Inferior parietal cortex (tissue), 1 donor: Measurements from ENCODE around the gene LRCH1.

Experiments
- DNase-seq: peaks from one replicate; pipeline ENCODE4 v3.0.0-alpha.2; 2016; ENCODE audit errors: extremely low spot score

Gene LRCH1

DNA sequence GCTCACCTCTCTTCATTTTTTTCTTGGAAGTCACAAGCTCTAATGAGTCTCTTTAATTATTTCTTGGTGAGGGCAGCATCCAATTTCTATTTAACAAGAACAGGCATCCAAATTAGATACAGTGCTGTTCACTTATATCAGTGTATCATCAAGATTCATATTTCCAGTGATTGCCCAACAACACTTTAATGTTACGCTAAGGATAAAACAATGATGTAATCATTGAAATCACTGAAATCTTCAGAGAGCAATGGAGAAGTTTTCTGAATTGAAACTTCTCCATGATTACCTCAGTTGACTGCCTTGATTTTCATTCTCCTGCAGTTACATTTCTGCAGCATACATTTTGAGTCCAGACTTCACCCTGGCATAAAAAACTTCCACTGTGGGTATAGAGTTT, 17.1 kb upstream of the LRCH1 start:
- DNase-seq: no peak

DNA sequence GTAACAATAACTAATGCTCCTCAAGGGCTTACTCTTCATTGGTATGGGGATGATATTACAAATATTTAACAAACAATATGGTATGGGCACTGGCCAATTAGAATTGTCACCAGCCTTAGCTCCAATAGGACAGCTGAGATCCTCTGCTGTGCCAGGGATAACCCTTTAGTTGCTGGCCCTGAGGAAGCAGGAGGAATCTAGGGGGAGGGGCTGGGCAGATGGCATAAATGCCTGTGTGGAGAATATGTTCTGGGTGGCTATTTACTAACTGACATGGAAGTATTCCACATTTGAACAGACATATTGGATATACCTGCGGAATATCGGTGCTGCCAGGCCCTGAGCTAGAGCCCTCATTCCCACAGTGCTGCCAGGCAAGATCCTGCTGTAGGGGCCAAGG, 16.6 kb upstream of the LRCH1 start:
- DNase-seq: no peak

DNA sequence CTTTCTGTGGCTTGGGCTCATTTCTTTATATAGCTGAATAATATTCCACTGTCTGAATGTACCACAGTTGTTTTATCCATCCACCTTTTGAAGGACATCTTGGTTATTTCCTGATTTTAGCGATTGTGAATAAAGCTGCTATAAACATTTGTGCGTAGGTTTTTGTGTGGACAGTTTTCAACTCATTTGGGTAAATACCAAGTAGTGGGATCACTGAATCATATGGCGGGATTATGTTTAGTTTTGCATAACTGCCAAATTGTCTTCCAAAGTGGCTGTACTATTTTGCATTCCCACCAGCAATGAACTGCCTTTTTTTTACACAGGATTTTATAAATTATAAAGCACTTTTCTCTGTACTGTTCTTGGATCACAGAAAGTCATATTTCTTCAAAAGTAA, 13.7 kb upstream of the LRCH1 start:
- DNase-seq: no peak

- no peak for DNase-seq
Observed at GRCh38 chr13:46541210-46541609, 11.8 kb upstream of the LRCH1 start.

GRCh38 chr13:46542833-46543232, 10.1 kb upstream of the LRCH1 start:
- DNase-seq: no peak

- no peak for DNase-seq
Observed at GRCh38 chr13:46543287-46543686, 9.7 kb upstream of the LRCH1 start.

- DNase-seq: no peak
Observed at GRCh38 chr13:46544208-46544607, 8.8 kb upstream of the LRCH1 start.

- no peak for DNase-seq
Observed at GRCh38 chr13:46544811-46545210, 8.2 kb upstream of the LRCH1 start.

DNA sequence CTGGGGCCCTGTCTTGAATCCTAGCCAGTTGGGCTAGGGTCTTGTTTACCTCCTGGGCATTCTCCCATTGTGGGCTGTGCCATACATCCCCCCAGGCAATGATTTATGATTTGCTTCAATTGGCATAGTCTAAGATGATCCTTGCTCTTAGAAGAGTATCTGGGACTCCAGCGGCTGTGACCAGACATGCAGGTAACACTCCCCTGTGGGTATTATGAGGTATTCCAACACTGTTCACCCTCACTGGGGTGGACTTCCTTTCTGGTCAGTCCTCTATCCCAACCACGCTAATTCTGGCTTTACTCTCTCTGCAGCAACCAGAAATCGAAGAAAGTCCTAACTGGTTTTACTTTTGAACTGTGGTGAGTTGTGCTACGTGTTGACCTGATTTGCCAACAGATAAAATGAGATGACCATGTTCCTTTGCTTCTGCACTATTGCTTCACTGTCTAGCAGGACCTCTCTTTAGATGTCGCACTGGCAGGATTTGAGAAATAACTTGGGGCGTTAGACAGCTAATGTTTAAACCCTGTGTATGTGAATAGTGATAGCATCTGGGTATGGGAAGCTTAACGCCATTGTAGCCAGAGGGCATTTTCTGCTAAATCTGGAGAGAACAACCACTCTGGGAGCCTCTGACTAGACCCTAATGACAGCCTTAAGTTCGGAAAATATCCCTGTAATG, 6.7 kb upstream of the LRCH1 start:
- no peak for DNase-seq

DNA sequence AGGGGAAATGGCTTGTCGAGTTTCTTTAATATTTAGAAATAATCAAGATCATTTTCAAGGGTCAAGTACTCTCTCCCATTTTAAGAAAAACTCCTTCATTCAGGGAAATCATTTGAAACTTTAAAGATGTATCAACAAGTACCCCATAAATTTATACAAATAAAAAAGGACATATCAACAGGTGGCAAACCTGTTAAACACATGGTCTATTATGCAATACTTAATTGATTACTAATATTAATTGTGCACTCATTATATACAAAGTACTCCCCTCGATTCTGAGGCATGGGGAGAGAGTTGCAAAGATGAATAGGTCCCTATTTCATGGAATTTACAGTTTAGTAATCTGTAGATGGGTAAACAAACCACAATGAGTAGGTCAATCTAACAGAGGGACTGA, 2.1 kb upstream of the LRCH1 start:
- DNase-seq: no peak

DNA sequence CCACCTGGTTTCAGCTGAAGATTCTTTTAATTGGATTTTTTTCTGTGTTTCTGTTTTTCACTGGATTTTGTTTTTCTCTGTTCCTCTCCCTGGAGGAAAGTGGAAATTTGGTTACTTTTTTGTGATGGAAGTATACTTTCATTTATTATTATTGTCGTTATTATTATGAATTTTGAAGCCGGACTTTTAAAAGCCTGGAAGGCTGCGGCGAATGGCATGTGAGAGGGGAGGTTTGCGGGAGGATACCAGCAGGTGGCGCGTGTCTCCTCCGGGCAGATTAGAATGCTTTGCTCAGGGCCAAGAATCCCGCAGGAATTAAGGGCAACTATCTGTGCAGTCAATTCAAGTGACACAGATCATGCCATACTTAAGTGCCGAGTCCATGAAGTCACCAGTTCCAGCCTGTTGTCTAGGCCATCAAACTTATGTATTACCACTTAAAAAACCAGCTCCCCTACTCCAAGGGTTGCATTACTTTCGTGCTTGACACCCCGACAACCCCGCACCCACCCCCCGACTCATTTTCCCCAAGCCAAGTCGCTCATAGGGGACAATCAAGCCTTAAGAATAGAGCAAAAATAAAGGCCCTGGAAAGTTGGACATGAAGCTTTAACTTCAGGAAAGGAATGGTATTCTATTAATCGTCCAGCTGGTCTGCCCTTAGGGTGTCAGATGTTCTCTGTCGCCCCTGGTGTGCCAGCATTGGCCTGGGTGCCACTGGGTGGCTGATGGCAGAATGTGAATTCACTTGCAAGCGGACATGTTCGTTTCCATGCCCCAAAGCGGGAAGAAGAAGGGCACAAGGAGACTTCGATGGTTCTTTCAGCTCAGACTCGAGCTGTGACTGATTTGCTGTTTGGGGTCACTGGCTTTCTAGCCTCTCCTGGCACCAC, 1.3 kb upstream of the LRCH1 start:
- peak; percentile 57 for DNase-seq

- DNase-seq: no peak
Observed at GRCh38 chr13:46552303-46552682, 677 bp upstream of the LRCH1 start.

DNA sequence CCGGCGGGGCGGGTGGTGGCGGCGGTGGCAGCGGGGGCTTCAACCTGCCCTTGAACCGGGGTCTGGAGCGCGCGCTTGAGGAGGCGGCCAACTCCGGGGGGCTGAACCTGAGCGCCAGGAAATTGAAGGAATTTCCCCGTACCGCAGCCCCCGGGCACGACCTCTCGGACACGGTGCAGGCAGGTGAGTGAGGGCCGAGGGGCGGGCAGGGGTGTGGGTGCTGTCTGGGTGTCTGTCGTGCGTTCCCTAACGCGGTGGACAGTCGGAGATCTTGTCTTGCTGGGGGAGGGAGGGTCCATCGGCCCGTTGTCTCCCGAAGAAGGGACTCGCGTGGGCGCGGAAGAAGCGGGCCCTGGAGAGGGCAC, 533 bp downstream of the LRCH1 start:
- DNase-seq: no peak

GRCh38 chr13:46553886-46554858, 1.2 kb downstream of the LRCH1 start:
- DNase-seq: no peak

GRCh38 chr13:46554951-46555350, 2.0 kb downstream of the LRCH1 start:
- DNase-seq: no peak

DNA sequence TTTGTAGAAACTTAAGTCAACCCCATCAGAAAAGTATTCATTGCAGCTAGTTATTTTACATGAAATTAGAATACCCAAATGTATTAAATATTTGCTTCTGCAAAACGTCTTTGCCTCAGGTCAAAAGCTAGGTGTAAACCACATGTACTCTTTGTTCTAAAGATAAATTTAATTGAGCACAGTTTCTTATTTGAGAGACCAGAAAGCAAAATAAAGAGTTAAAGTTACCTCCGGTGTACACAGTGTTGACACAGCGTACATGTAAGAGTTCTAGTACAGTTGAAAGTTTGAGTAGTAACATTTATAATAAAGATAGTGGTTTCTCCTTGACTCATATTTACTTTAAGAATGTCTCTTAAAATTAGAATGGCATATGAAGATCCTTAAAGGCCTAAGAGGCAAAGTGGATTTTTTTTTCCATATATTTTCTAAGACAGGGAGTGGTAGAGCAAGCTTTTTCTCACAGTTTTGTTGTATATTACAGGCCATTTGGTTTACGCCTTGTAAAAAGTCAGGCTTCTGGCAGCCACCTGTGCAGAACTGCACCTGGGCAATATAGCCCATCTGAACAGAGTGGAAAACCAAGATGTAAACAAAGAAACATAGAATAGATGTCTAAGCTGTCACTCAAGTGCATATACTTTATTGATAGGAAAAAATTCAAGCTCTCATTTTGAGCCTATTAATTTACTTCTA, 2.9 kb downstream of the LRCH1 start:
- DNase-seq: no peak

- no peak for DNase-seq
Observed at GRCh38 chr13:46556418-46556779, 3.4 kb downstream of the LRCH1 start.

GRCh38 chr13:46559272-46559805, 6.4 kb downstream of the LRCH1 start:
- DNase-seq: no peak

- no peak for DNase-seq
Observed at GRCh38 chr13:46560778-46561177, 7.8 kb downstream of the LRCH1 start.

DNA sequence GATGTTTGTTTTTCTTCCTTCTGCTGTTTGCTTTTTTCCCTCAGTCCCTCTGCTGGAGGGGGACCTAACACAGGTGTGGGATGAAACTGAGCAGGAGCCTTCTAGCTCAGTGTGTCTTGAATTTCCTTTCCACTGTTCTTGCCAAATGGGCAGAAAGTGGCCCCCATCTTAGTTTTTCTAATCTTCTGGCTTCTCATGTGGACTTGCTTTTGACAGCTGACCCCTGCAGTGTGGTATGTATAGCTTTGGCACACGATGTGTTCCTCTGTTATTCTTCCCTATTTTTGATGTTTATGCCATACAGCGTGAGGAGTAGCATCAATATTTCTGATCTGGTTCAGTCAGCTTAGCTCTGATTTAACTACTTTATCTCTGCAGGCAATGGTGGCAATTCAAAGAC, 8.3 kb downstream of the LRCH1 start:
- DNase-seq: no peak

DNA sequence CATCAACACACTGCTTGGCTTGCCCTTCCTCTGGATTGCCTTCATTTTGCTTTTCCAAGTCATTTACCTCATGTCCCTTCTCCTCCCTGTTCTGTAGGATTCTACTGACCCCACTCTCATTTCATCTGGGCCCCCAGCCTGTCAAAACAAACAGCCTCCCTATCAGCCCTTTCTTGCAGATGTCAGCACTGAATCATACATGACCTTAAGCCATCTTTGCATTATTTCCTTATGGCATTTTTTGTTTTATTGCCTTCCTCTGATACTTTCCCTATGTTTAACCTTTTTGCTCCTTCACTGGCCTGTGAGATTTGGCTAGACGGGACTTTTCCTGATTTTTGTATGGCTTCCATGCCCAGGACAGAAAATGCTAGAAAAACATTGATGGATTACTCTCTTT, 8.7 kb downstream of the LRCH1 start:
- no peak for DNase-seq
